SH-SY5Y (cell line): ENCODE data around the gene TGM1.

Source experiments
- GATA2 ChIP-seq: IDR thresholded peaks from 2 replicates; pipeline ENCODE4 v1.6.1; 2011; ENCODE audit warnings: mild to moderate bottlenecking, low read depth, low read length
- GATA3 ChIP-seq: IDR thresholded peaks from 2 replicates; pipeline ENCODE4 v1.6.1; 2011; ENCODE audit warnings: low read depth, mild to moderate bottlenecking, low read length, moderate library complexity

DNA sequence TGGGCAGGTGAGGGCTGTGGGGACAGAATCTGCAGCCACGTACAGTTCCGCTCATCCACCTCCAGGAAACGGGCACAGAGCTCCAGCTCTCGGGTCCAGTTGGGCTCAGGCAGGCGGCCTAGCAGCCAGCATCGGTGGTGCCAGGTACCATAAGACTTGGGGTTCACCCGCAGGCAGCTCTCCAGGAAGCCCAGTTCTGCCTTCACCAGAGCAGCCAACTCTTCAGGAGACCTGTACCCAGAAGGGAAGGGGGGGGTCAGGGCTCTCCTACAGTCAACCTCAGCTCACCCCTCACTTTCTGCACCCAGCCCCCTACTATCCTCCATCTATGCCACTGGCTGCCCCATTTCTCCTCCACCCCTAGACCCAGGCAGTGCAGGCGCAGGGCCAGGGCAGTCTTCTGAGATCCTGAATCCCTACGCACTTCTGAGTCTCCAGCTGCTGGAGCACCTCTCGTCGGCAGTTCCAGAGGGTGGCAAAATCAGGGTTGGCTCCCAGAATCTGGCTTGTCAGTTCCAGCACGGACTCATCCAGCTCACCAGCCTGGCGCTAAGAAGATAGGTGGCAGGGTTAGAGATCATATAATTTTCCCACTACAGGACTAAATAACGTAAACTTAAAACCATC, 7.0 kb upstream of the TGM1 start:
- TF ChIP-seq GATA3: no peak
- no peak for TF ChIP-seq GATA2
